Gastrocnemius medialis (tissue), 4 donors: ENCODE measurements around the gene EIF2B1. TPM values are rescaled to one million over a fixed set of nuclear protein-coding genes. Genes with fewer than 3 reads are reported as not detected.

ENCODE experiments used
- ATAC-seq, 2 donors: fragments of 150-250 bp; one replicate each; pipeline ENCODE4 v1.9.1; 2016
- DNase-seq, 2 donors: peaks; one replicate each; pipeline ENCODE4 v3.0.0-alpha.2; 2019
- H3K27ac ChIP-seq, 4 donors: fragments of 200-600 bp; sonication (generic); 1 replicate in 1 of 4; 2 replicates in 3 of 4; pipeline ENCODE4 v1.5.1; 2016 to 2018; ENCODE audit warnings: mild to moderate bottlenecking in 2 of 4, moderate library complexity in 1 of 4
- H3K27me3 ChIP-seq, 3 donors: fragments of 200-600 bp; sonication (generic) in 2 of 3; 1 replicate in 1 of 3; 2 replicates in 2 of 3; pipeline versions ENCODE4 v1.5.1 to v1.6.0; 2016 to 2019; ENCODE audit warnings: mild to moderate bottlenecking in 1 of 3, moderate library complexity in 1 of 3
- H3K36me3 ChIP-seq, 2 donors: fragments of 200-600 bp; sonication (generic) in 1 of 2; one replicate each; pipeline ENCODE4 v1.5.1; 2017 to 2018
- H3K4me1 ChIP-seq, 2 donors: fragments of 200-600 bp; sonication (generic) in 1 of 2; one replicate each; pipeline ENCODE4 v1.5.1; 2016 to 2017; ENCODE audit warnings: mild to moderate bottlenecking in 2 of 2
- H3K4me3 ChIP-seq, 4 donors: fragments of 200-600 bp; sonication (generic) in 3 of 4; 1 replicate in 1 of 4; 2 replicates in 3 of 4; pipeline ENCODE4 v1.5.1; 2016 to 2019; ENCODE audit warnings: mild to moderate bottlenecking in 2 of 4
- H3K9me3 ChIP-seq, 3 donors: fragments of 200-600 bp; sonication (generic) in 2 of 3; 1 replicate in 1 of 3; 2 replicates in 2 of 3; pipeline ENCODE4 v1.5.1; 2016 to 2019
- CTCF ChIP-seq, 5 experiments: fragments of 450-650 bp in 3 of 5; fragments of 200-600 bp in 2 of 5; sonication (generic) in 2 of 5; IDR thresholded peaks in 4 of 5; conservative IDR thresholded peaks in 1 of 5; 1 replicate in 4 of 5; 2 replicates in 1 of 5; pipeline ENCODE4 v1.5.1; 2016 to 2019; ENCODE audit warnings: antibody characterized with exemption in 5 of 5, mild to moderate bottlenecking in 3 of 5, moderate library complexity in 3 of 5
- POLR2A ChIP-seq, 2 donors: fragments of 450-650 bp; IDR thresholded peaks; one replicate each; pipeline ENCODE4 v1.6.1; 2017; ENCODE audit warnings: antibody characterized with exemption in 2 of 2, mild to moderate bottlenecking in 2 of 2, moderate library complexity in 2 of 2
- in situ Hi-C, 4 donors: fragments of 200-750 bp; cut with MboI; loops; one replicate each; pipeline versions ENCODE4 v1.15.0 to v1.8.0; 2017; ENCODE audit warnings: low sequenced_read_pairs in 4 of 4
- intact Hi-C: fragments of 100-400 bp; cut with DNase I; formaldehyde crosslinking; loops from one replicate; pipeline ENCODE4 v1.15.1; 2023; ENCODE audit warnings: low total_unique reads
- total RNA-seq, 4 donors: library from RNA; depleted of rRNA; stranded (reverse); fragments of >200 nt; gene quantifications; one replicate each; pipeline versions ENCODE4 v1.1.0 to v1.2.3, GENCODE V29; 2016

EIF2B1 gene
- total RNA-seq, 4 donors from 2014 or later = 84.5 to 118 (median 112) TPM

DNA sequence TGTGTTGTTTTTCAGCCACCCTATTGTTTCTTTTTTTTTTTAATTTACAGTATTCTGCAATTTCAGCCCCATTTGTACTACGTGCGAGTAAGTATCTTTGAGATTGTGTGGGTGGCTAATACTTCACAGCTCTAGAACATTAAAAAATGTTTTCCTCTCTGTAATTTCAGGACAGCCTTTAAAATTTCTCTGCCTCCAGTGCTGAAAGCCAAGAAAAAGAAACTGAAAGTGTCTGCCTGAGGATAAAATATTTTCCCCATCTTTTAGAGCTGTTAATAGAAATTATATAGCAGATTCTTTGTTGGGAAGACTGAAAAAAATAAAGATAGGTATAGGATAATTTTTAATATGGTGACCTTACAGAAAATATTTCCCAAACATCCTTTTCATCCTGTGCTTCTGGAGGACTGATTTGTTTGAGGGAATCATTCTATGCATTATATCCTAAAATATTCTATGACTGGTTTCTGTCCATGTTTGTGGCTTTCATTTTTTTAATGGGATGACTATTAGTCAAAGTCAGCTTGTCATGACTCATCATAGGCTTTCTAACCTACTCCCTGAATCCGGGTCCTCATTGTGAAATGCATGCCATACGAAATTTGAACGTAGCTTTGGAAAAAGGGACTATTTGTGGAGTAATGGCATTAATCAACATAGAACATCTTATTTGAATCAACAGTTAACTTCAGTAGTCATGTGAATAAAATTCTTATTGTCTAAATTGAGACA, 26.7 kb upstream of the EIF2B1 start:
- Histone ChIP-seq H3K4me1 (no peaks in the 10 kb centered on the region), H3K27me3 (no peaks in the 10 kb centered on the region), H3K36me3 (peaks cover 3 to 26% of the 10 kb centered on the region in 2 donors), H3K4me3 (no peak overlapping the region), H3K27ac (peak overlapping the region in 1 of 4 donors; percentile 37), H3K9me3 (no peaks in the 10 kb centered on the region)
- TF ChIP-seq POLR2A (IDR thresholded peaks at IDR 0.05) (no peak), CTCF (IDR thresholded peaks at IDR 0.05 in 4 of 5, conservative IDR thresholded peaks at IDR 0.05 in 1 of 5) (no peak)
- in situ Hi-C loops = no loop called here
- no peak for DNase-seq
- intact Hi-C loops = no loop called here
- no peak for ATAC-seq

DNA sequence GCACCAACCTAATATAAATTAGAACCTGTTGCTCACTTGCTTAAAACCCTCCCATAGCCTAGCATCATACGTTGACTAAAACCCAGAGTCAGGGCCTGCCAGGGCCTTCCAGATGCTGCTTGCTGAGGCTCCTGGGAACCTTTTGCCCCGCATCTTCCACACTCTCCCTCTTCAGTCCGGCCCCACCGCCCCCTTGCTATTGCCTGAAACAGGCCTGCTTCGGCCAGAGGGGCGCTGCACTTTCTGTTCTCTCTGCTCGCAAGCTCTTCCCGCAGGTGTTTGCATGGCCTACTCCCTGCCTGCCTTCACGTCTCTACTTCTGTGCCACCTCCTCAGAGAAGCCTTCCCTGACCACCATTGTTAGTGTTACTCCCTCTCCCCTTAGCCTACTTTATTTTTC, 23.7 kb upstream of the EIF2B1 start:
- TF ChIP-seq POLR2A (IDR thresholded peaks at IDR 0.05) = no peak
- no peak for TF ChIP-seq CTCF (IDR thresholded peaks at IDR 0.05 in 4 of 5, conservative IDR thresholded peaks at IDR 0.05 in 1 of 5)
- ATAC-seq (no peak), DNase-seq (no peak)
- Histone ChIP-seq H3K27me3 (no peaks in the 10 kb centered on the region), H3K27ac (no peak overlapping the region), H3K9me3 (no peaks in the 10 kb centered on the region), H3K4me1 (no peaks in the 10 kb centered on the region), H3K36me3 (peaks cover 3 to 31% of the 10 kb centered on the region in 2 donors), H3K4me3 (no peak overlapping the region)
- intact Hi-C loops (no loop called here), in situ Hi-C loops (no loop called here)

DNA sequence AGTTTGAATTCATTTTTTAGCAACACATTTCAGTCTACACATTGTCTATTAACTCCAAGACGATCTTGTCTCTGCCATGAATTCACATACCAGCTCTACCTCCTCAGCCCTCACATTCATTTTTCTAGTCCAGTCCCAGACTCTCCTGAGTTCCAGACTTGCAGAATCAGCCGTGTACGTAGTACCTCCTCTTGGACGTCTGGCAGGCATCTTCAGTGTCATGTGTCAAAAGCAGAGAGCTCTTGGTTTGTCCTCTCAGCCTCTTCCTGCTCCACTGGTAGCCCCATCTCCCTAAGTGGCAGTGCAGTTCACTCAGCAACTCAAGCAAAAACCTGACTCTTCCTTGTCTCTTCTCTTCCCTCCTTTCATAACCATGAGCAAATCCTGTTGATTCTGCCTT, 22.9 kb upstream of the EIF2B1 start:
- no peak for TF ChIP-seq POLR2A (IDR thresholded peaks at IDR 0.05)
- TF ChIP-seq CTCF (IDR thresholded peaks at IDR 0.05 in 4 of 5, conservative IDR thresholded peaks at IDR 0.05 in 1 of 5) = no peak
- no peak for DNase-seq
- H3K4me1 ChIP-seq = no peaks in the 10 kb centered on the region
- intact Hi-C loops (no loop called here), in situ Hi-C loops (no loop called here)
- no peaks in the 10 kb centered on the region for H3K27me3 ChIP-seq
- peaks cover 0 to 39% of the 10 kb centered on the region in 2 donors for H3K36me3 ChIP-seq
- ATAC-seq = no peak
- H3K27ac ChIP-seq = no peak overlapping the region
- H3K9me3 ChIP-seq = no peaks in the 10 kb centered on the region
- H3K4me3 ChIP-seq = no peak overlapping the region

GRCh38 chr12:123655420-123655819, 21.9 kb upstream of the EIF2B1 start:
- in situ Hi-C loops = no loop called here
- Histone ChIP-seq H3K36me3 (peaks cover 0 to 49% of the 10 kb centered on the region in 2 donors), H3K27ac (no peak overlapping the region), H3K27me3 (no peaks in the 10 kb centered on the region), H3K9me3 (no peaks in the 10 kb centered on the region), H3K4me3 (no peak overlapping the region), H3K4me1 (no peaks in the 10 kb centered on the region)
- ATAC-seq (no peak), DNase-seq (no peak)
- TF ChIP-seq POLR2A (IDR thresholded peaks at IDR 0.05) (no peak), CTCF (IDR thresholded peaks at IDR 0.05 in 4 of 5, conservative IDR thresholded peaks at IDR 0.05 in 1 of 5) (no peak)
- intact Hi-C loops = no loop called here
